Fibroblast of the aortic adventitia (primary cell): ENCODE results near the gene ESF1. TPM values are rescaled to one million over a fixed set of nuclear protein-coding genes. Genes with fewer than 3 reads are reported as not detected.

Experiments used
- DNase-seq: peaks from one replicate; pipeline ENCODE4 v3.0.0-alpha.2; 2010; ENCODE audit warnings: low read depth
- H3K4me3 ChIP-seq: 2 replicates; pipeline ENCODE4 v1.5.1; 2011; ENCODE audit warnings: low read depth, mild to moderate bottlenecking, control low read depth, low read length, moderate library complexity
- CTCF ChIP-seq: IDR thresholded peaks from 2 replicates; pipeline ENCODE4 v1.5.1; 2011; ENCODE audit warnings: mild to moderate bottlenecking, low read length, control low read depth, inconsistent platforms; ENCODE audit not compliant: insufficient read depth
- total RNA-seq: library from RNA; depleted of rRNA; stranded (reverse); fragments of >200 nt; gene quantifications from 2 replicates; pipeline ENCODE4 v1.2.3, GENCODE V29; 2012; ENCODE audit warnings: low replicate concordance

The ESF1 gene
- total RNA-seq, 1 donor, result 15.6 TPM

- no peak for TF ChIP-seq CTCF
- no peak overlapping the region for H3K4me3 ChIP-seq
- no peak for DNase-seq
Measured at GRCh38 chr20:13684566-13685222, 100.0 kb downstream of the ESF1 start.

DNA sequence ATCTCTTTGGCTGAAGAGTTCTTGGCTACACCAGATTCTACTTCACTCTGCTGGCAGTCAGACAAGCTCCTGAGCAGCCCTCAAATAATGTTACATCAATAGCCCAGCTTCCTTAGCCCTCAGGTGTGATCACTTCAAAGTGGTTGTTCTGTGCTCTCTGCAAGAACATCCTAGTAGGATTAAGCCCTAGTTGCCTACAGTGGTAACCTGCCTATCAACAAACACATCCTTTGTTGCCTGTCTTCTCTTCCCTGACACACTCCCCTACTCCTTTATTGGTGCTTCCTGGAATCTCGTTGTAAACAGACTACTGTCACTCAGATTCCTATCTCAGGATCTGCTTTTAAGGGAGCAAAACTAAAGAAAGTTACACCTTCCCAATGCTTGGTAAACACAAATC is 100.9 kb downstream of the ESF1 start:
- TF ChIP-seq CTCF, result no peak
- DNase-seq, result no peak
- H3K4me3 ChIP-seq, result no peak overlapping the region

GRCh38 chr20:13681248-13682125 is 103.2 kb downstream of the ESF1 start:
- no peak for DNase-seq
- H3K4me3 ChIP-seq, result no peak overlapping the region
- no peak for TF ChIP-seq CTCF

GRCh38 chr20:13678944-13679343 is 105.8 kb downstream of the ESF1 start:
- no peak for DNase-seq
- TF ChIP-seq CTCF, result no peak

DNA sequence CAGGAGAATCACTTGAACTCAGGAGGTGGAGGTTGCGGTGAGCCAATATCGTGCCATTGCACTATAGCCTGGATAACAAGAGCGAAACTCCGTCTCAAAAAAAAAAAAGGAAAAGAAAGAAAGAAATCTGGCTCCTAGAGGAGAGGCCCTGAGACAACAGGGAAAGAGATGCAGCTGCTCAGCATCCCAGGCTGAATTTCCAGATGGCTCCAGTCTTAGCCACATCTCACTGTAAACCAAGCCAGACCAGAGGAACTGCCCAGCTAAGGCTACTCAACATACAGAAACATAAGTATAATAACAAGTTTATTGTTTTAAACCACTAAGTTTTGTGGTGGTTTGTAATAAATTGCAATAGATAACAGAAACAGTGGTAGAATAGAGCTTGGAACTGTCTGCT is 107.5 kb downstream of the ESF1 start:
- TF ChIP-seq CTCF, result no peak
- no peak for DNase-seq
- no peak overlapping the region for H3K4me3 ChIP-seq

More at GRCh38 chr20:13678944-13679343, 105.8 kb downstream of the ESF1 start:
- no peak overlapping the region for H3K4me3 ChIP-seq

GRCh38 chr20:13676682-13677081 is 108.0 kb downstream of the ESF1 start:
- no peak overlapping the region for H3K4me3 ChIP-seq
- TF ChIP-seq CTCF, result no peak
- DNase-seq, result no peak
